WTC11 (cell line): ENCODE measurements around the gene SPTB.

Source experiments
- EMX1 ChIP-seq: fragments of 250-450 bp; sonication (Bioruptor Pico); IDR thresholded peaks from 2 replicates; pipeline ENCODE4 v1.8.0; 2021; ENCODE audit warnings: mild to moderate bottlenecking
- ZNF121 ChIP-seq: sonication (generic); formaldehyde crosslinking; IDR thresholded peaks from 2 replicates; pipeline ENCODE4 v1.8.0; 2023; ENCODE audit warnings: missing genetic modification reagents
- ZNF138 ChIP-seq: sonication (generic); formaldehyde crosslinking; conservative IDR thresholded peaks from 2 replicates; pipeline ENCODE4 v1.8.1; 2022; ENCODE audit warnings: mild to moderate bottlenecking, moderate library complexity, missing genetic modification reagents

- TF ChIP-seq ZNF138 (CRISPR knock-in tag) (no peak), EMX1 (CRISPR knock-in tag) (no peak), ZNF121 (CRISPR knock-in tag) (no peak)
Measured at GRCh38 chr14:64711039-64711438, 168.7 kb downstream of the SPTB start.
